HG03565 (cell line): ENCODE data around the gene UTF1.
"Not testable (repeated sequence)": the region's sequence is repeated elsewhere in the genome, so short reads cannot be mapped to it uniquely, and the experiment has no call there.

Source experiments
- ATAC-seq: cut with Tn5 transposase; IDR thresholded peaks from one replicate; pipeline ENCODE4 v1.9.1; 2021; ENCODE audit warnings: mild to moderate bottlenecking, moderate library complexity; ENCODE audit not compliant: unreplicated experiment

Gene UTF1

DNA sequence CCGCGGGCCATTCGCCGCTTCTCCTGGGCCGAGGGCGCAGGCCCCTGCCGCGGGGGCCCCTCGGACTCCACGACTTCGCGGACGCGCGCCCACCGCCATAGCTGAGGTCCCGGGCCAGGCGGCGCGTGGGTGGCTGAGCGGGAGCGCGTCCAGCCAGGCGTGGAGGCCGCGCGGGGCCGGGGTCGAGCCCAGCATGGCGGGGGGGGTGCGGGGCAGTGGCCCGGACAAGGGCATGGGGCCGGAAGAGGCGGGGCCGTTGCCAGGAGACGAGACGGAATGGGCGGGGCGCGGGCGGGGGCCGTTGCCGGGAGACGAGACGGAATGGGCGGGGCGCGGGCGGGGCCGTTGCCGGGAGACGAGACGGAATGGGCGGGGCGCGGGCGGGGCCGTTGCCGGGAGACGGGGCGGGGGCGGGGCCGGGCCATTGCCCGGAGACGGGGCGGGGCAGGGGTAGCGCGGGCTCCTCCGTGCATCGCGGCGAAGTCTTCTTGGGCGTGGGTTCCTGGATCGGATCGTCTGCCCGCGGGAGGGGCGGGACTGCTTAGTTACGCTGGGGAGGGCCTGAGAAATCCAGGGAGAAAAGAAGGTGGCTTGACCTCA, 31.8 kb downstream of the UTF1 start:
- peak; percentile 27 for ATAC-seq

DNA sequence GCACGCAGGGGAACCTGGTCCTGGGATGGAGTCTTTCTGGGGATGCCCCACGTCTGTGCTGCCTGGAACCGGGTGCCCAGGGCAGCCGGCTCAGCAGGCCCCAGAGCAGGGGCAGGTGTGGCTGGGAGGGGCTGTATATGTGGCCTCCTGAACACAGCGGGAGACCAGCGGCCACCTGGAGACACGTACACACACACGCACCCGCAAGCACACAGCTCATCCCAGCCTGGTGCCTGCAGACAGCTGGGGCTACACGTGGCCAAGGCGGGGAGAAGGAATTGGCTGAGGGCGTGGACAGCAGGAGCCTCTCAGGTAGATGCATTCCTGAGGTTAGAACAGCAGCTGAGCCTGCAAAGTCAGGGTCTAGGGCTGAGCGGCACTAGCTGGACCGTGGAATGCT, 32.7 kb downstream of the UTF1 start:
- no peak for ATAC-seq

DNA sequence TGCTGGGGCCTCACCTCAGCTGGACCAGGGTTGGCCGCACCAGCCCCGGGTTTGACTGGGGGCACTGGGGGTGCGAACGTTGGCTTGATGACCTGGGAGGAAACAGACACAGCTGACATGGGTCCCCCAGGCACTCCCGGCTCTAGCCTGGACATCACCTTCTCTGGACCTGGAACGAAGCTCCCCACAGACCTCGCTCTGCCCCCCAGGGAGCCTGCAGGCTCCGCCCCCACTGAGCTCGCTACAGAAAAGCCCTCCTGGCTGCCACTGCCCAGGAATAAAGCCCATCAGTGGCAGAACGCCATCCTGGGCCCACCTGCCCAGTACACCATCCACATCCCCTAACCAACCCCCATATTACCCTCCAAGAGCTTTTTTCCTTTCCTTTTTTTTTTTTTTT, 33.7 kb downstream of the UTF1 start:
- ATAC-seq: no peak

DNA sequence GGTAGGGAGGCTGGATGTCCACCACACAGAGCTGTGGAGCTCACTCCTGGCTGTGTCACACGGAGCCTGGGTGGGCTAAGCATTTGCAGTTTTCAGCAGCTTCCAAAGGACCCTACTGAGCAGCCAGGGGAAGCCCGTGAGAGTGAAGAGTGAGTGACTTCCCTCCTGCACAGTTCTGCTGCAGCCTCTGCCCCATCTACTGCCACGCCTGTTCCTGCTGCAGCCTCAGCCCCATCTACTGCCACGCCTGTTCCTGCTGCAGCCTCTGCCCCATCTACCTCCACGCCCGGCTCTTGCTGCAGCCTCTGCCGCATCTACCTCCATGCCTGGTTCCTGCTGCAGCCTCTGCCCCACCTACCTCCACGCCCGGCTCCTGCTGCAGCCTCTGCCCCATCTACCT, 34.4 kb downstream of the UTF1 start:
- ATAC-seq: no peak

- ATAC-seq: not testable (repeated sequence)
Measured at GRCh38 chr10:133265052-133265451, 35.0 kb downstream of the UTF1 start.

- no peak for ATAC-seq
Measured at GRCh38 chr10:133266056-133266795, 36.2 kb downstream of the UTF1 start.

GRCh38 chr10:133267293-133267692, 37.3 kb downstream of the UTF1 start:
- ATAC-seq: no peak

DNA sequence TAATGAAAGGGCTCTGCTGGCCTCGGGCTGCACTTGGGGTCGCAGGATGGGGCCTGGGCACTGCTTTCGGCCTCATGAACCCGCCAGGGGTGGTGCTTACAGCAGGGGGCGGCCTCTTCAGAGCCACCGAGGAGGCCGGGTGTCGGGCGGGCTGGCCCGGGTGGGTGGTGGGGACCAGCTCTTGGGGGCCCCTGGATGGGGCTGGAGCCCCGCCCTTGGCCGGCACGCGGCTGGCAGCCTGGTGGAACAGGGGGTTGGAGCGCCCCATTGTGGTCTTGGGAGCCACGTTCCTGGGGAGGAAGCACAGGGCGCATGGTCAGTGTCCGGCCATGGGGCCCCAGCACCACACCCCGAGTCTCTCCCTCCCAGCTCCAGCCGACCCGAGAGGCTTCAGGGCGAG, 37.8 kb downstream of the UTF1 start:
- ATAC-seq: no peak

DNA sequence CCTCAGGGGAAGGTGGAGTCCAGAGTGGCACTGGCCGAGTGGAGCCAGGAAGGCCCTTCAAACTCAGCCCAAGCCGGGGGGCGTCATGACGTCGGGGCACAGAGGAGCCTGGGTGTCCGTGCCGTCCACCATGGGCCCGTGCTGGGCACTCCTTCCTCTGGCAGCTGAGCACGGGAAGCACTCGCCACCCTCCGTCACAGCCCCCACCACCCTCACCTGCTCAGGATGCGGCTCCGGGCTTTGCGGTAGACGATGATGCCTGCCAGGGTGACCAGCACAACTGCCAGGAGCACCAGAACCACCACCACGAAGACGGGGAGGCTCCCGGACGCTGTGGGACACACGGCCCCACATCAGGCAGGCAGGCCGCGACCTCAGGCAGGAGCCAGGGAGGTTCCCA, 38.5 kb downstream of the UTF1 start:
- no peak for ATAC-seq

GRCh38 chr10:133269367-133269766, 39.4 kb downstream of the UTF1 start:
- no peak for ATAC-seq

DNA sequence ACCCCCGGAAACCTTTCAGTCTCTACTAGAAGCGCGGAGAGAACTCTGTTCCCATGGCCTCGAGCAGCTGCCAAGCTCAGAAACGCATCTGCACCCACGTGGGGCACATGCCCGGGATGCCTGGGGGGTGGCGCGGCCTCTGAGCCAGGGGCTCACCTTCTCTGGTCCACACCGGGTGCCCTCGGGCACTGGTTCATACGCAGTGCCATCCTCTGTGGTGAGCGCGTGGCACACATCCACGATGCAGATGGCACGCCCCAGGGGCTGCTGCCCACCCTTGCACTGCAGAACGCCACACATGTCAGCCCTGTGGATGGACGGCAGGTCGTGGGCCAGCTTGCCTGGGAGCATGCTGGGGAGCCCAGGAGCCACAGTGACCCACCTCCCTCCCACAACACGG, 40.2 kb downstream of the UTF1 start:
- no peak for ATAC-seq

DNA sequence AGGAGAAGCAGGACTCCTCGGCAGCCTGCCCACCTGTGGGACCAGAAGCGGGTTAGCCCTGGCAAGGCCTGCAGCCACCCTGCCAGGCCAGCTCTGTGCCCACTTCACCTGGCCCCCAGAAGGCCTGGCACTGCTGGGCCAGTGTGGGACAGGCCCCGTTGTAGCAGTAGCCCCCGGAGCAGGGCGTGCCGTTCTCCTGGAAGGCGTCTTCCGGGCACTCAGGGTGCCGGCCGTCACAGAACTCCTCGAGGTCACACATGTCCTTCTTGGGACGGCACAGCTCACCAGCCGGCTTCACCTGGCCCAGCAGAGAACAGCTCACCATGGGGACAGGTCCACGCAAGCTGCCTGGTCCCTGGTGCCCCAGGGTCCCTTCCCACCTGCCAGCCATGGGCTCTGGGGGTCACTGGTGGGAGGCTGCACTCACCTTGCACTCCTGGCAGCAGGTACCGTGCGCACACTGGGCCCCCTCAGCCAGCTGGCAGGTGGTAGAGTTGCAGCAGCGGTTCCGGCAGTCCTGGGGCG, 40.8 kb downstream of the UTF1 start:
- ATAC-seq: no peak

DNA sequence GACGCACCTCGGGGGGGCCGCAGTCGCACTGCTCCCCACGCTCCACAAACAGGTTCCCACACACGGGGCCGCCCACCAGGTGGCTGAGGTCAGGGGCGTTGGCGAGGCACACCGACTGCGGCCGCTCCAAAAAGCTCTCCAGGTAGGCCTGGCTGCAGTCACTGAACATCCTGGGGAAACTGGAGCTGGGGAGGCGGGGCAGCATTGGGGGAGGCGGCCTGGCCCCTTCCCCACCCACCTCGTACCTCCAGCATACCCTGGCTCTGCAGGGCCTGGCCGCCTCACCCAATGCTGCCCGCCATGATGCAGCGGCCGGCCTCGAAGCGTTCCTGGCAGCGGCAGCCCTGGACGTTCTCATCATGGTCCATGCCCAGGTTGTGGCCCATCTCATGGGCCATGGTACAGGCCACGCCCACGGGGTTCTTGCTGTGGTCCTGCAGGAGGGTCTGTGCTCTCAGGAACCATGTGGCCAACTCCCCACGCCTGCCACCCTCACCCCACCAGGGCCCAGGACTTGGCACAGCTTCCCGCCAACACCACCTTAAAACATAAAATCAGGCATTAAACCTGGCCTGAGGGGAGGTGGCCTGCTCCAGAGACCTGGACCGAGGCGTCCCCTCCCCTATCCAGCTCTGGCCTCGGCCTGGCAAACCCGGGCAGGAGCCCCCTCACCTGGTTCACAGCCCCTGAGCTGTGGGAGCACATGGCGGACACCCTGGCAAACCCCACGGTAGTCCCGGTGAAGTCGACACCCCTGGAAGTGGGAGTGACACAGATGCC, 41.7 kb downstream of the UTF1 start:
- ATAC-seq: no peak

- ATAC-seq: no peak
Measured at GRCh38 chr10:133272301-133272963, 42.4 kb downstream of the UTF1 start.

- no peak for ATAC-seq
Measured at GRCh38 chr10:133272964-133273420, 43.0 kb downstream of the UTF1 start.

- no peak for ATAC-seq
Measured at GRCh38 chr10:133273534-133274143, 43.6 kb downstream of the UTF1 start.

GRCh38 chr10:133274751-133275683, 45.0 kb downstream of the UTF1 start:
- peak; percentile 32 for ATAC-seq

DNA sequence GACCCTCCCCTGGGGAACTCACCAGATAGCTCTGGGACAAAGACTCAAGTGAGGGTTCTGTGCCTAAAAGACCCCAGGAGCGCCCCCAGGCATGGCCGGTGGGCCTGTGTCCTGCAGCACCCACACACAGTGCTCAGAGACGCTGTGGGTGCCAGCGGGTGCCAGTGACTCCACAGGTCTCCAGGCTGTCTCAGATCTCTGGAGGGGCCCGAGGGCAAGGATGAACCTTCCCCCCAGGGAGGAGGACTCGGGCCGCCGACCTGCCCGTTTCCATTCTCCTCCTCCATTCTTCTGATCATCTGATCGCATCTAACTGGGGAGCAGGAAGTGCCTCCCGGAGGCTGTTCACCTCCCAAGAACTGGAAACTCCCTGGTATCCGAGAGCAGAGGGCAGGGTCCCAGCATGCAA, 45.7 kb downstream of the UTF1 start:
- ATAC-seq: peak; percentile 31

GRCh38 chr10:133276100-133276434, 46.0 kb downstream of the UTF1 start:
- no peak for ATAC-seq
